Liver (tissue), 9 donors: ENCODE data around the gene MXRA5. TPM values are rescaled to one million over a fixed set of nuclear protein-coding genes. Genes with fewer than 3 reads are reported as not detected.

ENCODE experiments used
- DNase-seq: peaks from one replicate; pipeline ENCODE4 v3.0.0-alpha.2; 2017; ENCODE audit warnings: low spot score
- H3K27ac ChIP-seq, 2 donors: one replicate each; pipeline ENCODE4 v1.7.0; 2013; ENCODE audit warnings: inconsistent platforms in 2 of 2, low read length in 2 of 2, control low read depth in 1 of 2, low read depth in 1 of 2, mild to moderate bottlenecking in 1 of 2
- H3K27me3 ChIP-seq, 4 donors: one replicate each; pipeline versions ENCODE4 v1.6.1 to v1.7.0; 2013; ENCODE audit warnings: low read length in 3 of 4, inconsistent platforms in 1 of 4, mild to moderate bottlenecking in 1 of 4, moderate library complexity in 1 of 4; ENCODE audit not compliant: control insufficient read depth in 4 of 4, insufficient read depth in 4 of 4
- H3K36me3 ChIP-seq, 4 donors: one replicate each; pipeline versions ENCODE4 v1.6.1 to v1.7.0; 2013; ENCODE audit warnings: low read length in 3 of 4, mild to moderate bottlenecking in 3 of 4, low read depth in 1 of 4, moderate library complexity in 1 of 4; ENCODE audit not compliant: control insufficient read depth in 4 of 4, insufficient read depth in 3 of 4
- H3K4me1 ChIP-seq, 4 donors: one replicate each; pipeline versions ENCODE4 v1.6.1 to v1.7.0; 2013; ENCODE audit warnings: low read length in 3 of 4, mild to moderate bottlenecking in 3 of 4, moderate library complexity in 1 of 4; ENCODE audit not compliant: control insufficient read depth in 4 of 4, insufficient read depth in 4 of 4
- H3K4me3 ChIP-seq, 3 donors: one replicate each; pipeline versions ENCODE4 v1.6.1 to v1.7.0; 2013; ENCODE audit warnings: low read length in 3 of 3, control low read depth in 1 of 3, low read depth in 1 of 3, mild to moderate bottlenecking in 1 of 3
- H3K9ac ChIP-seq, 2 donors: one replicate each; pipeline ENCODE4 v1.7.0; 2013; ENCODE audit warnings: low read length in 2 of 2, mild to moderate bottlenecking in 2 of 2, moderate library complexity in 2 of 2, control low read depth in 1 of 2, low read depth in 1 of 2
- H3K9me3 ChIP-seq, 4 donors: one replicate each; pipeline versions ENCODE4 v1.6.1 to v1.7.0; 2013; ENCODE audit warnings: low read length in 3 of 4; ENCODE audit not compliant: control insufficient read depth in 4 of 4
- ATF3 ChIP-seq: IDR thresholded peaks from 2 replicates; pipeline ENCODE4 v1.6.1; 2016; ENCODE audit warnings: antibody characterized with exemption
- CTCF ChIP-seq: fragments of 150-350 bp; IDR thresholded peaks from 2 replicates; pipeline ENCODE4 v1.5.1; 2017; ENCODE audit warnings: improper control_type of control experiment, low read depth, low read length; ENCODE audit not compliant: missing input control
- EGR1 ChIP-seq, 2 donors: IDR thresholded peaks; 2 replicates each; pipeline ENCODE4 v1.6.1; 2016 to 2018; ENCODE audit warnings: antibody characterized with exemption in 2 of 2, low read depth in 2 of 2
- FOXA1 ChIP-seq: IDR thresholded peaks from 2 replicates; pipeline ENCODE4 v1.6.1; 2016; ENCODE audit warnings: antibody characterized with exemption
- FOXA2 ChIP-seq: IDR thresholded peaks from 2 replicates; pipeline ENCODE4 v1.6.1; 2016; ENCODE audit warnings: antibody characterized with exemption
- GABPA ChIP-seq, 2 donors: IDR thresholded peaks in 1 of 2; conservative IDR thresholded peaks in 1 of 2; 2 replicates each; pipeline ENCODE4 v1.6.1; 2016; ENCODE audit warnings: antibody characterized with exemption in 2 of 2, mild to moderate bottlenecking in 1 of 2, moderate library complexity in 1 of 2
- HNF4A ChIP-seq, 2 donors: conservative IDR thresholded peaks; 2 replicates each; pipeline ENCODE4 v1.6.1; 2016; ENCODE audit warnings: antibody characterized with exemption in 2 of 2, mild to moderate bottlenecking in 2 of 2
- HNF4G ChIP-seq: IDR thresholded peaks from 2 replicates; pipeline ENCODE4 v1.6.1; 2016; ENCODE audit warnings: antibody characterized with exemption
- JUND ChIP-seq, 2 donors: IDR thresholded peaks; 2 replicates each; pipeline ENCODE4 v1.6.1; 2016; ENCODE audit warnings: antibody characterized with exemption in 2 of 2
- NR2F2 ChIP-seq: IDR thresholded peaks from 2 replicates; pipeline ENCODE4 v1.6.1; 2016; ENCODE audit warnings: antibody characterized with exemption
- RAD21 ChIP-seq, 2 donors: IDR thresholded peaks; 2 replicates each; pipeline ENCODE4 v1.6.1; 2016; ENCODE audit warnings: antibody characterized with exemption in 2 of 2, mild to moderate bottlenecking in 2 of 2
- REST ChIP-seq: IDR thresholded peaks from 2 replicates; pipeline ENCODE4 v1.6.1; 2016; ENCODE audit warnings: antibody characterized with exemption, mild to moderate bottlenecking
- RXRA ChIP-seq, 2 donors: IDR thresholded peaks; 2 replicates each; pipeline ENCODE4 v1.6.1; 2017 to 2018; ENCODE audit warnings: antibody characterized with exemption in 2 of 2, mild to moderate bottlenecking in 1 of 2
- SP1 ChIP-seq: IDR thresholded peaks from 2 replicates; pipeline ENCODE4 v1.6.1; 2018; ENCODE audit warnings: antibody characterized with exemption, mild to moderate bottlenecking
- TAF1 ChIP-seq: conservative IDR thresholded peaks from 2 replicates; pipeline ENCODE4 v1.6.1; 2016; ENCODE audit warnings: antibody characterized with exemption, mild to moderate bottlenecking
- YY1 ChIP-seq: IDR thresholded peaks from 2 replicates; pipeline ENCODE4 v1.6.1; 2016; ENCODE audit warnings: antibody characterized with exemption, mild to moderate bottlenecking
- WGBS: extraction: QIAGEN DNeasy Blood & Tissue Kit; methylation state at CpG from one replicate; pipeline ENCODE4 v1.1.7; 2013; 5-methylcytosine and 5-hydroxymethylcytosine counted together
- polyA plus RNA-seq, 2 donors: library from polyadenylated mRNA; stranded (reverse) in 1 of 2; unstranded in 1 of 2; fragments of 200-250 nt in 1 of 2; fragments of >200 nt in 1 of 2; fragmentation: Nextera tagmentation in 1 of 2; extraction: Ambion mirVana in 1 of 2; gene quantifications; one replicate each; pipeline versions ENCODE4 v1.2.1 to v1.2.3, GENCODE V29; 2013 to 2015
- total RNA-seq, 2 donors: library from RNA; depleted of rRNA; stranded (reverse); fragments of >200 nt; gene quantifications; one replicate each; pipeline ENCODE4 v1.2.3, GENCODE V29; 2014
- TF ChIP-seq, protein P1 (sequence below): IDR thresholded peaks from 2 replicates; pipeline ENCODE4 v1.6.1; 2016; ENCODE audit warnings: antibody characterized with exemption
- TF ChIP-seq, protein P2 (sequence below): IDR thresholded peaks from 2 replicates; pipeline ENCODE4 v1.6.1; 2016; ENCODE audit warnings: antibody characterized with exemption
- donor health status: healthy.
- donor health status: healthy.
- donor health status: healthy.
- donor health status: healthy.
- donor health status: healthy.

The MXRA5 gene
- total and polyA plus RNA-seq, 4 donors = 0.32 to 1.3 (median 1.1) TPM

- no peak overlapping the region for H3K4me3 ChIP-seq
- H3K36me3 ChIP-seq = no peaks in the 10 kb centered on the region
- no peaks in the 10 kb centered on the region for H3K4me1 ChIP-seq
- H3K27ac ChIP-seq = no peak overlapping the region
- H3K27me3 ChIP-seq = no peaks in the 10 kb centered on the region
- TF ChIP-seq REST (no peak), RXRA (IDR thresholded peaks at IDR 0.05) (no peak), FOXA2 (no peak), FOXA1 (no peak), JUND (IDR thresholded peaks at IDR 0.05) (no peak), SP1 (no peak), EGR1 (IDR thresholded peaks at IDR 0.05; ENCODE audit: low read depth in 2 of 2) (no peak), NR2F2 (no peak), CTCF (no peak), YY1 (no peak), GABPA (IDR thresholded peaks at IDR 0.05 in 1 of 2, conservative IDR thresholded peaks at IDR 0.05 in 1 of 2) (no peak), TAF1 (no peak), HNF4A (conservative IDR thresholded peaks at IDR 0.05) (no peak), HNF4G (no peak)
- TF ChIP-seq, protein P1, sequence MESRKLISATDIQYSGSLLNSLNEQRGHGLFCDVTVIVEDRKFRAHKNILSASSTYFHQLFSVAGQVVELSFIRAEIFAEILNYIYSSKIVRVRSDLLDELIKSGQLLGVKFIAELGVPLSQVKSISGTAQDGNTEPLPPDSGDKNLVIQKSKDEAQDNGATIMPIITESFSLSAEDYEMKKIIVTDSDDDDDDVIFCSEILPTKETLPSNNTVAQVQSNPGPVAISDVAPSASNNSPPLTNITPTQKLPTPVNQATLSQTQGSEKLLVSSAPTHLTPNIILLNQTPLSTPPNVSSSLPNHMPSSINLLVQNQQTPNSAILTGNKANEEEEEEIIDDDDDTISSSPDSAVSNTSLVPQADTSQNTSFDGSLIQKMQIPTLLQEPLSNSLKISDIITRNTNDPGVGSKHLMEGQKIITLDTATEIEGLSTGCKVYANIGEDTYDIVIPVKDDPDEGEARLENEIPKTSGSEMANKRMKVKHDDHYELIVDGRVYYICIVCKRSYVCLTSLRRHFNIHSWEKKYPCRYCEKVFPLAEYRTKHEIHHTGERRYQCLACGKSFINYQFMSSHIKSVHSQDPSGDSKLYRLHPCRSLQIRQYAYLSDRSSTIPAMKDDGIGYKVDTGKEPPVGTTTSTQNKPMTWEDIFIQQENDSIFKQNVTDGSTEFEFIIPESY = no peak
- TF ChIP-seq, protein P2, sequence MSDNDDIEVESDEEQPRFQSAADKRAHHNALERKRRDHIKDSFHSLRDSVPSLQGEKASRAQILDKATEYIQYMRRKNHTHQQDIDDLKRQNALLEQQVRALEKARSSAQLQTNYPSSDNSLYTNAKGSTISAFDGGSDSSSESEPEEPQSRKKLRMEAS = no peak
- no peak for DNase-seq
- peaks cover 0 to 2% (median 0%) of the 10 kb centered on the region in 4 donors for H3K9me3 ChIP-seq
- no peak overlapping the region for H3K9ac ChIP-seq
- whole genome bisulfite sequencing = 74% methylated on average over 2 of the region's 2 CpGs
Observed at GRCh38 chrX:3312109-3312508, 34.3 kb downstream of the MXRA5 start.

DNA sequence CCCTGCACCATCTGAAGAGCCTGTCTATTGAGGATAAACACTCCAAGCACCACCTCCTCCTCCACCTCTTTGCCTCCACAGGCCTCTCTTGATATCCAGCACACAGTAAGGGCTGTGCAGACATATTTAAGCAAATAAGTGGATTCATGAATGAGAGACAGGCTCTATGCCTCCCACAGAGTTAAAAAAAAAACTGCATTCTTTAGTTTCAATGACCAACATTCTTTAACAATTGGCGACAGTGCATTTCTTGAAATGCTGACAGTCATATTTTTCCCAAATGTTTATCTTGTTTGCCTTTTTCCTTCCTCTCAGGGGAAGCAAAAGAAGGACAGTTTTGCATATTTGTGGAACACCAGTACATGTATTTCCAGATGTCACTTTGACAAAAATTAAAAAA, 38.6 kb downstream of the MXRA5 start:
- no peaks in the 10 kb centered on the region for H3K27me3 ChIP-seq
- no peak overlapping the region for H3K27ac ChIP-seq
- H3K4me3 ChIP-seq = no peak overlapping the region
- H3K9me3 ChIP-seq = no peaks in the 10 kb centered on the region
- no peak for DNase-seq
- no peaks in the 10 kb centered on the region for H3K36me3 ChIP-seq
- no peak overlapping the region for H3K9ac ChIP-seq
- H3K4me1 ChIP-seq = no peaks in the 10 kb centered on the region
- TF ChIP-seq ATF3 = no peak
- TF ChIP-seq GABPA (IDR thresholded peaks at IDR 0.05 in 1 of 2, conservative IDR thresholded peaks at IDR 0.05 in 1 of 2) = no peak
- no peak for TF ChIP-seq TAF1
- TF ChIP-seq FOXA2 = no peak
- TF ChIP-seq YY1 = no peak
- no peak for TF ChIP-seq JUND (IDR thresholded peaks at IDR 0.05)
- no peak for TF ChIP-seq SP1
- no peak for TF ChIP-seq NR2F2
- TF ChIP-seq RXRA (IDR thresholded peaks at IDR 0.05) = no peak
- TF ChIP-seq RAD21 (IDR thresholded peaks at IDR 0.05) = no peak
- no peak for TF ChIP-seq CTCF
- no peak for TF ChIP-seq EGR1 (IDR thresholded peaks at IDR 0.05; ENCODE audit: low read depth in 2 of 2)
- no peak for TF ChIP-seq HNF4A (conservative IDR thresholded peaks at IDR 0.05)
- TF ChIP-seq FOXA1 = no peak
- no peak for TF ChIP-seq HNF4G
- 53% methylated on average over 1 of the region's 1 CpG for WGBS
